A549 treated with RU486 at 1 μM for 4 hours (cell line): ENCODE measurements around the gene RAB4B. TPM values are rescaled to one million over a fixed set of nuclear protein-coding genes. Genes with fewer than 3 reads are reported as not detected.

Experiments used
- total RNA-seq: library from RNA; stranded (reverse); fragments of 200-300 nt; extraction: Qiagen RNA extraction; gene quantifications from 5 replicates; pipeline ENCODE4 v1.2.3, GENCODE V29; 2022; ENCODE audit warnings: low read depth

The RAB4B gene
- total RNA-seq, result 11.0 to 21.4 TPM (median 18.5 TPM) in 5 replicates

GRCh38 chr19:40777937-40778705 lies at the start of gene RAB4B:
RAB4B (plus strand) TSS chr19:40778247; CDS start chr19:40778376, 129 bp downstream.

GRCh38 chr19:40750058-40750873 lies 27.8 kb upstream of the RAB4B start, which contains the start of gene ACTMAP:
ACTMAP (minus strand) TSS chr19:40750477; CDS start chr19:40749803, 674 bp downstream.

GRCh38 chr19:40750874-40751537 lies 27.0 kb upstream of the RAB4B start, which contains the start of gene SNRPA:
SNRPA (plus strand) TSS chr19:40751203; CDS start chr19:40751409, 206 bp downstream.

GRCh38 chr19:40774916-40775631 lies 3.0 kb upstream of the RAB4B start, which contains the start of gene MIA:
MIA (plus strand) TSS chr19:40775521; CDS start chr19:40775543, 22 bp downstream.

GRCh38 chr19:40798683-40799557 lies 20.9 kb downstream of the RAB4B start, which contains the start of gene EGLN2:
EGLN2 (plus strand) TSS chr19:40799191; CDS start chr19:40800573, 1,382 bp downstream.

Other genes starting within 250 kb of the RAB4B start
- 99.0 to 162 TPM (median 140 TPM) in 5 replicates for gene SHKBP1, start 201.4 kb upstream of the RAB4B start, total RNA-seq
- gene LTBP4, start 176.9 kb upstream of the RAB4B start, total RNA-seq, result 42.6 to 67.2 TPM (median 46.7 TPM) in 5 replicates
- 47.2 to 71.5 TPM (median 63.4 TPM) in 5 replicates for gene NUMBL, start 87.6 kb upstream of the RAB4B start, total RNA-seq
- 55.7 to 69.6 TPM (median 67.0 TPM) in 5 replicates for gene COQ8B, start 61.4 kb upstream of the RAB4B start, total RNA-seq
- 15.1 to 20.5 TPM (median 17.7 TPM) in 5 replicates for gene ITPKC, start 61.1 kb upstream of the RAB4B start, total RNA-seq
- gene ACTMAP, start 27.8 kb upstream of the RAB4B start, total RNA-seq, result 12.8 to 21.0 TPM (median 19.4 TPM) in 5 replicates
- gene SNRPA, start 27.0 kb upstream of the RAB4B start, total RNA-seq, result 148 to 217 TPM (median 162 TPM) in 5 replicates
- 1.1 TPM in 1 of 5 replicates, not detected in the others for gene MIA, start 2.7 kb upstream of the RAB4B start, total RNA-seq
- 66.3 to 90.3 TPM (median 84.8 TPM) in 5 replicates for gene EGLN2, start 20.9 kb downstream of the RAB4B start, total RNA-seq
- gene CYP2A6, start 72.2 kb downstream of the RAB4B start, total RNA-seq, result 0.26 TPM in 1 of 5 replicates, not detected in the others
- gene CYP2A7, start 104.0 kb downstream of the RAB4B start, total RNA-seq, result not detected in 5 replicates
- 0.11 TPM in 1 of 5 replicates, not detected in the others for gene CYP2B6, start 213.0 kb downstream of the RAB4B start, total RNA-seq